HepG2 (cell line): ENCODE data around the gene SP5. TPM values are rescaled to one million over a fixed set of nuclear protein-coding genes. Genes with fewer than 3 reads are reported as not detected.

ENCODE experiments used
- EHMT2 ChIP-seq: fragments of 200-600 bp; sonication (generic); IDR thresholded peaks from 2 replicates; pipeline ENCODE4 v1.7.0; 2017; ENCODE audit warnings: antibody characterized with exemption, low read depth, low read length, borderline replicate concordance
- HMG20B ChIP-seq: conservative IDR thresholded peaks from 2 replicates; pipeline ENCODE4 v1.6.1; 2016; ENCODE audit warnings: missing genetic modification reagents, missing compliant biosample characterization
- HNRNPL ChIP-seq: fragments of 200-400 bp; formaldehyde crosslinking; IDR thresholded peaks from 2 replicates; pipeline ENCODE4 v1.6.1; 2017; ENCODE audit warnings: mild to moderate bottlenecking, low read depth, low read length
- KDM2A ChIP-seq: sonication (generic); formaldehyde crosslinking; IDR thresholded peaks from 2 replicates; pipeline ENCODE4 v1.4.0; 2020; ENCODE audit warnings: low read depth, missing genetic modification reagents, borderline replicate concordance
- KDM6A ChIP-seq: IDR thresholded peaks from 2 replicates; pipeline ENCODE4 v1.6.1; 2016; ENCODE audit warnings: low read depth
- KLF16 ChIP-seq, 2 experiments: sonication (generic) in 1 of 2; formaldehyde crosslinking in 1 of 2; IDR thresholded peaks; 2 replicates each; pipeline versions ENCODE4 v1.6.1 to v1.8.0; 2016 to 2023; ENCODE audit warnings: missing genetic modification reagents in 2 of 2, missing compliant biosample characterization in 1 of 2
- KLF6 ChIP-seq: IDR thresholded peaks from 2 replicates; pipeline ENCODE4 v1.8.0; 2016; ENCODE audit warnings: missing biosample characterization, missing genetic modification reagents
- PITX1 ChIP-seq: sonication (generic); formaldehyde crosslinking; IDR thresholded peaks from 2 replicates; pipeline ENCODE4 v1.5.1; 2020; ENCODE audit warnings: mild to moderate bottlenecking, missing genetic modification reagents
- ZFY ChIP-seq: sonication (generic); formaldehyde crosslinking; IDR thresholded peaks from 2 replicates; pipeline ENCODE4 v1.4.0; 2020; ENCODE audit warnings: missing genetic modification reagents
- ZNF431 ChIP-seq: sonication (generic); formaldehyde crosslinking; IDR thresholded peaks from 2 replicates; pipeline ENCODE4 v1.9.0; 2022; ENCODE audit warnings: missing genetic modification reagents, low read depth, mild to moderate bottlenecking, borderline replicate concordance
- ZNF563 ChIP-seq: sonication (generic); formaldehyde crosslinking; IDR thresholded peaks from 2 replicates; pipeline ENCODE4 v1.8.0; 2022; ENCODE audit warnings: mild to moderate bottlenecking, moderate library complexity, missing genetic modification reagents
- ZNF564 ChIP-seq: sonication (generic); formaldehyde crosslinking; IDR thresholded peaks from 2 replicates; pipeline ENCODE4 v1.8.1; 2023; ENCODE audit warnings: mild to moderate bottlenecking, missing genetic modification reagents
- ZNF605 ChIP-seq: sonication (generic); formaldehyde crosslinking; IDR thresholded peaks from 2 replicates; pipeline ENCODE4 v1.8.0; 2022; ENCODE audit warnings: mild to moderate bottlenecking, missing genetic modification reagents
- ZNF616 ChIP-seq: sonication (generic); formaldehyde crosslinking; IDR thresholded peaks from 2 replicates; pipeline ENCODE4 v1.5.0; 2020; ENCODE audit warnings: low read depth, mild to moderate bottlenecking, missing genetic modification reagents
- ZNF772 ChIP-seq: sonication (generic); formaldehyde crosslinking; IDR thresholded peaks from 2 replicates; pipeline ENCODE4 v1.5.0; 2020; ENCODE audit warnings: mild to moderate bottlenecking, missing genetic modification reagents
- ZNF816 ChIP-seq: sonication (generic); formaldehyde crosslinking; IDR thresholded peaks from 2 replicates; pipeline ENCODE4 v1.8.0; 2022; ENCODE audit warnings: missing genetic modification reagents, mild to moderate bottlenecking, borderline replicate concordance
- ZNF83 ChIP-seq: sonication (generic); formaldehyde crosslinking; IDR thresholded peaks from 2 replicates; pipeline ENCODE4 v1.4.0; 2020; ENCODE audit warnings: missing genetic modification reagents, mild to moderate bottlenecking, borderline replicate concordance
- ZNF879 ChIP-seq: sonication (generic); formaldehyde crosslinking; IDR thresholded peaks from 2 replicates; pipeline ENCODE4 v1.8.1; 2023; ENCODE audit warnings: missing genetic modification reagents
- polyA plus RNA-seq, 8 experiments: library from polyadenylated mRNA; depleted of rRNA in 3 of 8; stranded (reverse) in 7 of 8; unstranded in 1 of 8; fragments of >200 nt; fragmentation: Illumina TruSeq in 4 of 8; extraction: Trizol in 4 of 8; gene quantifications; 2 replicates each; pipeline versions ENCODE4 v1.2.1 to v1.2.3, GENCODE V29; 2011 to 2016; ENCODE audit warnings: low read depth in 4 of 8, missing spikeins in 1 of 8, mixed read lengths in 1 of 8; ENCODE audit not compliant: insufficient read depth in 1 of 8
- total RNA-seq, 5 experiments: library from RNA; depleted of rRNA; stranded (reverse); fragments of >200 nt; fragmentation: Illumina TruSeq; extraction: Trizol; gene quantifications; 2 replicates each; pipeline ENCODE4 v1.2.3, GENCODE V29; 2016; ENCODE audit warnings: low read depth in 1 of 5
- TF ChIP-seq, protein P1 (sequence below): sonication (generic); formaldehyde crosslinking; IDR thresholded peaks from 2 replicates; pipeline ENCODE4 v1.4.0; 2020; ENCODE audit warnings: missing genetic modification reagents, borderline replicate concordance
- TF ChIP-seq, protein P2 (sequence below): sonication (generic); formaldehyde crosslinking; conservative IDR thresholded peaks from 2 replicates; pipeline ENCODE4 v1.5.0; 2020; ENCODE audit warnings: missing genetic modification reagents
- TF ChIP-seq, protein P3 (sequence below): sonication (generic); formaldehyde crosslinking; IDR thresholded peaks from 2 replicates; pipeline ENCODE4 v1.9.0; 2021; ENCODE audit warnings: missing genetic modification reagents, borderline replicate concordance
- TF ChIP-seq, protein P4 (sequence below): sonication (generic); formaldehyde crosslinking; IDR thresholded peaks from 2 replicates; pipeline ENCODE4 v1.4.0; 2020; ENCODE audit warnings: mild to moderate bottlenecking, missing genetic modification reagents

The SP5 gene
- total and polyA plus RNA-seq, 2 of the 13 experiments (the other 11 are each of a cell fraction or from before 2014, with no cell fraction given), result 50.8 to 119 TPM

DNA sequence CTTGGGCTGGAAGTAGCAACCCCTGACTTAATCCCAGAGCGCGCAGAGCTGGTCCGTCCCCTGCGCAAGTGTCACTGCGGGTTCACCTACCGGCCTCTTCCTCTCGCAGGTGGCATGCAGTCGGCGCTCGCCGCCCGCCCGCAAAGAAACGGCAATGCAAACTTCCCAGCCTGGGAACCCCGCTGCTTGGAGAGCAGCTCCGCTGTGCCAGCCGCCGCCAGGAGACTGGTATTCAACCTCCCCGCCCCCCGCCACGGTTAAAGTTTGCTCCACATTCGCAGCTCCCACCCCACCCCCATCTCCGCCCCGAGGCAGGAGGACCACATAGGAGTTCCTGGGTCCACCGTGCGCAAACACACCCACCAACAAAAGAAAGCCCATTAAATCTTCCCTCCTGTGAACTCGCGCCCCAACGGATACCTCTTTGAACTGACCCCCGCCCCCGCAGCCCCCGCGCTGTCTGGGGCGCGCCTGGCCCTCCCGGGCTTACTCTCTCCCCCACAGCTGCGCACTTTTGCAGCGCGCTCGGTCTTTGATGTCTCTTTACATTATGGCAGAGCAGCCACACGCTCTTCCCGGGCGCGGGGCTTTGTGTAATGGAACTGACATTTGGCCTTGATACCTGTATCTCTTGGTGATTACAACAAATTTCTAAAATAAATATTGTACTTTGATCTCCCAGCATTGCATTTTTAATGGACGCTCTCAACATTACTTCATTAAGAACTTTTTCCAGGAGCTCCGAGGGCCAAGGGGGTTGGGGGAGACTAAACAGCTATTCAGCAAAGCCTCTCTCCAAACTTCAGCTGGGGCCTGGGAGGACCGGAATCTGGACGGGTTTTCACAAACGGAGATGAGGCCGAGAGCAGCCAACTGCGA lies 3.1 kb upstream of the SP5 start (continued):
- TF ChIP-seq ZNF83 (CRISPR knock-in tag) (no peak), ZFY (CRISPR knock-in tag) (no peak; the same call in none of the 2 replicates), PITX1 (CRISPR knock-in tag) (peak; percentile 98), KLF16 (CRISPR knock-in tag; IDR thresholded peaks at IDR 0.05) (peak in 1 of 2 experiments; percentile 91; a peak in 2 of 4 replicates), ZNF616 (CRISPR knock-in tag) (no peak; the same call in 1 of the 2 replicates), HNRNPL (peak; percentile 98), KLF6 (peak; percentile 62; the same call in 1 of the 2 replicates), HMG20B (CRISPR knock-in tag) (peak; percentile 88), ZNF431 (CRISPR knock-in tag) (peak; percentile 80; the same call in 1 of the 2 replicates), KDM2A (CRISPR knock-in tag) (peak; percentile 98), ZNF772 (CRISPR knock-in tag) (peak; percentile 90), ZNF563 (peak; percentile 90), EHMT2 (no peak; the same call in 1 of the 2 replicates), ZNF816 (peak; percentile 86), ZNF605 (CRISPR knock-in tag) (peak; percentile 95), KDM6A (CRISPR knock-in tag) (no peak; the same call in 1 of the 2 replicates), ZNF564 (CRISPR knock-in tag) (0 out of 2 replicates have a peak, but pooled peaks have one; percentile 68), ZNF879 (CRISPR knock-in tag) (no peak)
- TF ChIP-seq, protein P1, sequence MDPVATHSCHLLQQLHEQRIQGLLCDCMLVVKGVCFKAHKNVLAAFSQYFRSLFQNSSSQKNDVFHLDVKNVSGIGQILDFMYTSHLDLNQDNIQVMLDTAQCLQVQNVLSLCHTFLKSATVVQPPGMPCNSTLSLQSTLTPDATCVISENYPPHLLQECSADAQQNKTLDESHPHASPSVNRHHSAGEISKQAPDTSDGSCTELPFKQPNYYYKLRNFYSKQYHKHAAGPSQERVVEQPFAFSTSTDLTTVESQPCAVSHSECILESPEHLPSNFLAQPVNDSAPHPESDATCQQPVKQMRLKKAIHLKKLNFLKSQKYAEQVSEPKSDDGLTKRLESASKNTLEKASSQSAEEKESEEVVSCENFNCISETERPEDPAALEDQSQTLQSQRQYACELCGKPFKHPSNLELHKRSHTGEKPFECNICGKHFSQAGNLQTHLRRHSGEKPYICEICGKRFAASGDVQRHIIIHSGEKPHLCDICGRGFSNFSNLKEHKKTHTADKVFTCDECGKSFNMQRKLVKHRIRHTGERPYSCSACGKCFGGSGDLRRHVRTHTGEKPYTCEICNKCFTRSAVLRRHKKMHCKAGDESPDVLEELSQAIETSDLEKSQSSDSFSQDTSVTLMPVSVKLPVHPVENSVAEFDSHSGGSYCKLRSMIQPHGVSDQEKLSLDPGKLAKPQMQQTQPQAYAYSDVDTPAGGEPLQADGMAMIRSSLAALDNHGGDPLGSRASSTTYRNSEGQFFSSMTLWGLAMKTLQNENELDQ (CRISPR knock-in tag), result no peak
- TF ChIP-seq, protein P2, sequence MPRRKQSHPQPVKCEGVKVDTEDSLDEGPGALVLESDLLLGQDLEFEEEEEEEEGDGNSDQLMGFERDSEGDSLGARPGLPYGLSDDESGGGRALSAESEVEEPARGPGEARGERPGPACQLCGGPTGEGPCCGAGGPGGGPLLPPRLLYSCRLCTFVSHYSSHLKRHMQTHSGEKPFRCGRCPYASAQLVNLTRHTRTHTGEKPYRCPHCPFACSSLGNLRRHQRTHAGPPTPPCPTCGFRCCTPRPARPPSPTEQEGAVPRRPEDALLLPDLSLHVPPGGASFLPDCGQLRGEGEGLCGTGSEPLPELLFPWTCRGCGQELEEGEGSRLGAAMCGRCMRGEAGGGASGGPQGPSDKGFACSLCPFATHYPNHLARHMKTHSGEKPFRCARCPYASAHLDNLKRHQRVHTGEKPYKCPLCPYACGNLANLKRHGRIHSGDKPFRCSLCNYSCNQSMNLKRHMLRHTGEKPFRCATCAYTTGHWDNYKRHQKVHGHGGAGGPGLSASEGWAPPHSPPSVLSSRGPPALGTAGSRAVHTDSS (CRISPR knock-in tag), result no peak
- TF ChIP-seq, protein P3, sequence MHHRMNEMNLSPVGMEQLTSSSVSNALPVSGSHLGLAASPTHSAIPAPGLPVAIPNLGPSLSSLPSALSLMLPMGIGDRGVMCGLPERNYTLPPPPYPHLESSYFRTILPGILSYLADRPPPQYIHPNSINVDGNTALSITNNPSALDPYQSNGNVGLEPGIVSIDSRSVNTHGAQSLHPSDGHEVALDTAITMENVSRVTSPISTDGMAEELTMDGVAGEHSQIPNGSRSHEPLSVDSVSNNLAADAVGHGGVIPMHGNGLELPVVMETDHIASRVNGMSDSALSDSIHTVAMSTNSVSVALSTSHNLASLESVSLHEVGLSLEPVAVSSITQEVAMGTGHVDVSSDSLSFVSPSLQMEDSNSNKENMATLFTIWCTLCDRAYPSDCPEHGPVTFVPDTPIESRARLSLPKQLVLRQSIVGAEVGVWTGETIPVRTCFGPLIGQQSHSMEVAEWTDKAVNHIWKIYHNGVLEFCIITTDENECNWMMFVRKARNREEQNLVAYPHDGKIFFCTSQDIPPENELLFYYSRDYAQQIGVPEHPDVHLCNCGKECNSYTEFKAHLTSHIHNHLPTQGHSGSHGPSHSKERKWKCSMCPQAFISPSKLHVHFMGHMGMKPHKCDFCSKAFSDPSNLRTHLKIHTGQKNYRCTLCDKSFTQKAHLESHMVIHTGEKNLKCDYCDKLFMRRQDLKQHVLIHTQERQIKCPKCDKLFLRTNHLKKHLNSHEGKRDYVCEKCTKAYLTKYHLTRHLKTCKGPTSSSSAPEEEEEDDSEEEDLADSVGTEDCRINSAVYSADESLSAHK (CRISPR knock-in tag), result no peak
- TF ChIP-seq, protein P4, sequence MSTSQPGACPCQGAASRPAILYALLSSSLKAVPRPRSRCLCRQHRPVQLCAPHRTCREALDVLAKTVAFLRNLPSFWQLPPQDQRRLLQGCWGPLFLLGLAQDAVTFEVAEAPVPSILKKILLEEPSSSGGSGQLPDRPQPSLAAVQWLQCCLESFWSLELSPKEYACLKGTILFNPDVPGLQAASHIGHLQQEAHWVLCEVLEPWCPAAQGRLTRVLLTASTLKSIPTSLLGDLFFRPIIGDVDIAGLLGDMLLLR (CRISPR knock-in tag), result peak; percentile 85; the same call in 1 of the 2 replicates
